ENCODE measurements around the gene GALNT17.

GALNT17 gene

GRCh38 chr7:71645836-71646235 lies 513.9 kb downstream of the GALNT17 start:
- no peak for TF ChIP-seq ZNF274 (IDR thresholded peaks at IDR 0.05; ENCODE audit: low read depth, low read length)

DNA sequence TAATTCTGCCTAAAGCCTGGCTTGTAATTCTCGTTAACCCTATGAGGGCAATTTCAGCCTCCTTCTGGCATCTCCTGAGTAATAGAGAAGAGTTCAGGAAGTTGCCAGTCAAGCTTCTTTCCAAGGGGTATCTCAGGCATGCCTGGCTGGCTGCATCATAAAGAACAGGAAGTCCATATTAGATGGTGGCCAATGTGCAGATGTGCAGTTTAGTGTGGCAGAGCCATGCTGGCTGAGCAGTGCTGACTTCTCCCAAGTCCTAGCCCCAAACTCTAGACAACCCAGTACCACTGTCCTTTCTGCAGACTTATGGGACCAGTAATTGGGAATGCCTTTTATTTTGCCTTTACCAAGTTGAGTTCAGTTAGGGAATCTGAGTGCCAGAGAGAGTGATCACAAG lies 517.9 kb downstream of the GALNT17 start:
- H3K4me3 ChIP-seq (ENCODE audit: low read length), result no peak overlapping the region
- TF ChIP-seq ZNF274 (IDR thresholded peaks at IDR 0.05; ENCODE audit: low read depth, low read length), result no peak

More at GRCh38 chr7:71645836-71646235, 513.9 kb downstream of the GALNT17 start:
- H3K4me3 ChIP-seq (ENCODE audit: low read length), result no peak overlapping the region

DNA sequence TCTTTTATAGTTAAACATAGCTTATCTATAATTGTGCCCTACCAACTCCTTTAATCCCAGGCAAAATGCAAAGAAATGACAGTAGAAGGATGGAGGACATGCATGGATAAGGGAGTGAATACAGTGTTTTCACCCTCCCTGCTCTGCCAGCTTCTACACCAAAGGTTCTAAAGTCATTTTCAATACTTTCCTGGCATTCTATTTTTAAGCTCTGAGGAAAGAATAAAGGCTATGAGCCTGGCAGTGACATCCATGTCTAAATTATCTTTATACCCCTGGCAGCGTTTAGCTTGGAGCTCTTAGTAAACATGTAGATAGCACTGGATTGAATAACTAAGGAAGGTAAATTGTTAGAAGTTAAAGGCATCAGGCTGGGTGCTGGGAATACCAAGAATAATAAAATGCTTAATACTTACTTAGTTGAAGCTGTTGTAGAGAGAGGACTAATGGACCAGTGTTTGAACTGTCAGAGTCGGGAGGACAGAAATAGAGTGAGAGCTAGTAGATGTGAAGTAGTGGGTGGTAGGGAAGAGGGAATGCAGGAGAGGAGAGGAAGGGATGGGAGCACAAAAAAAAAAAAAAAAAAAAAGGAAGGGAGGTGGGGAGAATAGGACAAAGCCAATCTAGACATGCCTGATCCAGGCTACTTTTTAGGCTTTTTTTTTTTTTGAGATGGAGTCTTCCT lies 518.9 kb downstream of the GALNT17 start:
- no peak overlapping the region for H3K4me3 ChIP-seq (ENCODE audit: low read length)
- TF ChIP-seq ZNF274 (IDR thresholded peaks at IDR 0.05; ENCODE audit: low read depth, low read length), result no peak

DNA sequence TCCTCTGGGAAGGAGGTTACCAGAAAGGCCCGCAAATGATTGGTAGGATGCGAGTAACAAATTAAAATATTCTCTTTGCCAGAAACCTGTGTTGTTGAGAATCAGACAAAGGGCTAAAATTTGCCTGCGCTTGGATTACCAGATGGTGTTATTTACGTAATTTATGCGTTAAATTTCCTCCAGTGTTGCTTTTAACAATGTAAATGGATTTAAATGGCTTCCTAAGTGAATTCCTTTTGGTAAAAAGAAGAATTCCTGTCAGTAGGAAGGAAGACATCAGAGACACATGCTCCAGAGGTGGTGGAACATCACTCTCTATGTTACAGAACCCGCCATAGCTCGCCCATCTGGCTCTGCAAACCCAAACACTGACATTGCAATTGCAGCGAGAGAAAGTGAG lies 520.6 kb downstream of the GALNT17 start:
- TF ChIP-seq ZNF274 (IDR thresholded peaks at IDR 0.05; ENCODE audit: low read depth, low read length), result no peak
- no peak overlapping the region for H3K4me3 ChIP-seq (ENCODE audit: low read length)

DNA sequence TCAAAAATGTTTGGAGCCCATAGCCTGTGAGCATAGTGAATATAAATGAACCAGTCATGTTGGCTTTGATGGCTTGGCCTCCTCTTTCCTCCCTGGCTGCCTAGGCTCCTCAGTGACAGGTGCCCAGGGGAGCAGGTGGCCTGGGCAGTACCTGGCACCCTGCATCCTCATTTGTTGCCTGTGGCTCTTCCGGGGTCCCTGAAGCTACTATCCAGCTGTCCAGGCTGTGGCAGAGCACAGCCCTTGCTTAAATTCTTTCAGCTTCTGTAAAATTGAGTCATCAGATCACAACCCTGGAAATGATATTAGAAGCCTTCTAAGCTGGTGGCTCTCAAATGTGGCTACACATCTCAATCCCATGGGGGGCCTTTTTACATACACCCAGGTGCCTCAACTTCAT lies 525.4 kb downstream of the GALNT17 start:
- TF ChIP-seq ZNF274 (IDR thresholded peaks at IDR 0.05; ENCODE audit: low read depth, low read length), result no peak
- no peak overlapping the region for H3K4me3 ChIP-seq (ENCODE audit: low read length)

- no peak overlapping the region for H3K4me3 ChIP-seq (ENCODE audit: low read length)
- TF ChIP-seq ZNF274 (IDR thresholded peaks at IDR 0.05; ENCODE audit: low read depth, low read length), result no peak
Measured at GRCh38 chr7:71659622-71660021, 527.7 kb downstream of the GALNT17 start.

- TF ChIP-seq ZNF274 (IDR thresholded peaks at IDR 0.05; ENCODE audit: low read depth, low read length), result no peak
- H3K4me3 ChIP-seq (ENCODE audit: low read length), result no peak overlapping the region
Measured at GRCh38 chr7:71661671-71662224, 529.8 kb downstream of the GALNT17 start.

DNA sequence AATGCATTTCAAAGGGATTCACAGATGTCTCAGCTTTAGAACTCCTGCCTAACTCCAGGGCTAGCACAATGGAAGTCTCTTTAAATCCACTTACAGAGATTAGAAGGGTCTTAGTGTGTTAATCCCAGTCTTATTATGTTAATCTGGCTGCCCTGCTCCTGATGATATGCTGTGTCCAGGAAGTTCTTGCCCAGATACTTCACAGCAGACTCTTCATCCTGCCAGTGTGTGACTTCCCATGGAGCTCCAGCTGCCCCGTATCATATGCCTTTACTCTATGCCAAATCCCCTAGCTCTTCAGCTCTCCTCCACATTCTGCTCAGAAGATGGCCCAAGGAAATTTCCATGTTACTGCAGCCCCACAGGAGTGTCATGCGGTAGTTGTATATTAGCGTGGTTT lies 533.8 kb downstream of the GALNT17 start:
- no peak for TF ChIP-seq ZNF274 (IDR thresholded peaks at IDR 0.05; ENCODE audit: low read depth, low read length)
- no peak overlapping the region for H3K4me3 ChIP-seq (ENCODE audit: low read length)

- TF ChIP-seq ZNF274 (IDR thresholded peaks at IDR 0.05; ENCODE audit: low read depth, low read length), result no peak
- H3K4me3 ChIP-seq (ENCODE audit: low read length), result no peak overlapping the region
Measured at GRCh38 chr7:71668572-71668971, 536.6 kb downstream of the GALNT17 start.

- no peak overlapping the region for H3K4me3 ChIP-seq (ENCODE audit: low read length)
Measured at GRCh38 chr7:71679480-71679879, 547.5 kb downstream of the GALNT17 start.

DNA sequence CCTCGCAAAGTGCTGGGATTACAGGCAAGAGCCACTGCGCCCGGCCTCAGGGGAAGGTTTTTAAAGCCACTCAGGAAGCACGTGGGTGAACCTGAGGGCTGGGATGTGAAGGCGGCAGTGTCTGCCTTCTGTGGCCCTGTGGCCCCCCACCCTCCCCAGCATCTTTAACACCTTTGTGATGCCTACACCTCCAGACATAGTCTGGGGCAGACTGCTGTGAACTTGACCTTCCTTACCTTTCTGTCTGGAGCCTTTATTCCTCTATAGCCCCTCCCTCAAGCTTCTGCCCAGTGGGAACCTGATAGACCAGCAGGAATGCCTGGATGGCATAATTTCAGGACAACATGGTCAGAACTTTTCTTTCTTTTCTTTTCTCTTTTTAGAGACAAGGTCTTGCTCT lies 550.2 kb downstream of the GALNT17 start:
- TF ChIP-seq ZNF274 (IDR thresholded peaks at IDR 0.05; ENCODE audit: low read depth, low read length), result no peak
- no peak overlapping the region for H3K4me3 ChIP-seq (ENCODE audit: low read length)

More at GRCh38 chr7:71679480-71679879, 547.5 kb downstream of the GALNT17 start:
- TF ChIP-seq ZNF274 (IDR thresholded peaks at IDR 0.05; ENCODE audit: low read depth, low read length), result no peak

DNA sequence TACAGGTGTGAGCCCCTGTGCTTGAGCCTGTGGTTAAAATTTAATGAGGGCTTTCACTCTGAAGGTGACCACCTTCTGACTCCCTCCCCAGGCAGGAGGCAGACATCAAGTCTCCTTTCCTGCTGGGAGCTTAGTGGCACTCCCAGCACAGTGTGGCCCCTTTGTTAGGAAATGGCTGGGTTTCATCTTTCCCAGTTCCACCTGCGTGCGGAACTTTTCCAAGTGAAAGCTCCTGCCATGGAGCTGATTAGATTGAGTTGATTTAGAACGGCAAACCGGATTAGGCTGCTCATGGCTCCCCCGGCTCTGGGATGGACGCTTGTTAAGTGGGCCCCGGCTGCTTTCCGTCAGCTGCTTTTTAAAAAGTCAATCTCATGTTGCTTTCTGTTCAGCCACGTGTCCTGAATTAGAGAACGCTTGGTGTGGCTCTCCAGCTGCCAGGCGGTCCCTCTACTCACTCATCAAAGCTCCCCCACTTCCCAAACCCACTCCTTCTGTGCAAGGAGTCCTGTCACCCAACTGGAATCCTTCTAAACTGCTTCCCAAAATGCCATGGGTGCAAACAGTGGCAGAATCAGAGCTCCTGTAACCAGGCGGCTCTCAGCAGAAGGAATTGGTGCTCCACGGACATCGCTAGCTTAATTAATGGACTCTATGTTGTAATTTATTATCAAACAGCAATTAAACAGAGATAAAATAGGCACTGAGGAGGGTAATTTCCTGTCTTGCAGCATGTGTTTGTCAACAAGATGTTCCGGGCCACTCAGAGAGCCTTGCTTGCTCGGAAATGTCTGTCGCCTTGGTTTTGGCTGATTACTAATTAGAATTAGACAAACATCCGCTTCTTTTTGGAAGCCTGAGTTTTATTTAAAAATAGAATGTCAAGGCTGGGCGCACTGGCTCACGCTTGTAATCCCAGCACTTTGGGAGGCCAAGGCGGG lies 551.2 kb downstream of the GALNT17 start:
- no peak for TF ChIP-seq ZNF274 (IDR thresholded peaks at IDR 0.05; ENCODE audit: low read depth, low read length)
- H3K4me3 ChIP-seq (ENCODE audit: low read length), result no peak overlapping the region

DNA sequence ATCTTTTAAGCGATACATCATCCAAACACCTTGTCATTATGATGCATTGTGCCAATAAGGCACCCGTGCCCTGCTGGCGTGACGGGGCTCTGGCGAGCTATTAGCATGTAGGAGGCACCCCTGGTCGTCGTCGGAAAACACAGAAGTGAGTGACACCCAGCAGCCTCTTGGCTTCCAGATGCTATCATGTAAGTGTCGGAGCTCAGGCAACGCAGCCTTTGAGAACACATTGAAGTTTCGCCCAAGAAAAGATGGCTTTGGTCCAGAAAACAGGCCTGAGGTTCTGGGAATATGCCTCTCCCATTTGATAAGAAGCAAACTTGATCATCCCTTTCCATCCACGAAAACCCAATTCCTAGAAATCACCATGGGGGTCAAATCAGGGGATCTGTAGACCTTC lies 555.3 kb downstream of the GALNT17 start:
- no peak overlapping the region for H3K4me3 ChIP-seq (ENCODE audit: low read length)
- TF ChIP-seq ZNF274 (IDR thresholded peaks at IDR 0.05; ENCODE audit: low read depth, low read length), result no peak

DNA sequence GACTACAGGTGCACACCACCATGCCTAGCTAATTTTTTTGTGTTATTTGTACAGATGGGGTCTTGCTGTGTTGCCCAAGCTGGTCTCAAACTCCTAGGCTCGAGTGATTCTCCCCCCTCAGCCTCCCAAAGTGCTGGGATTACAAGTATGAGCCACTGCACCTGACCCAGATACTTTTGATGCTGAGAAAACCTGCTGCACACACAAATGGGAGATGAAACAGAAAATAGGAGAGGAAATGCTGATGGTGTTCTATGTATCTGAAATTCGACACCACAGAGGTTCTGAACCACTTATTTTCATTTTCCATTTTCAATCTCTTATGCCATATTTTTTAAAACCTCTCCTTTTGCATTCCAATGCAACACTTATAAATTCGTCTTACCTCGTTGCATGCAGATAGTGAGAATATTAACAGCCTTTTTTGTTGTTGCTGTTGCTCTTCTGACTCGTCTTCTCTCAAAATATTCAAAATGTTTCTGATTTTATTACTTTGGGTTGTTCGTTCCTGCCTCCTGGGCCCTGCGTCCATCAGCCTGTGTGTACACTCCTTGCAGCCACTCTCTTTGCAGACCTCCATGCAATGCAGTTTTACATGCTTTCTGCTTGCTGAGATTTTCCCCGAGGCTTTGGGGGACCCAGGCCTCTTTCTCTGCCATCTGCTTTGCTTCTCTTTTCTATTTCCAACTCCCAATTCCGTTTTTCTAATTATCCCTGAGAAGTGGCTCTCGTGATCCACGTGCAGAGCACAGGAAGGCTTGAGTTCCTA lies 556.1 kb downstream of the GALNT17 start:
- no peak for TF ChIP-seq ZNF274 (IDR thresholded peaks at IDR 0.05; ENCODE audit: low read depth, low read length)
- no peak overlapping the region for H3K4me3 ChIP-seq (ENCODE audit: low read length)
